Neural progenitor cell (in vitro differentiated cells): ENCODE data around the gene EDIL3. TPM values are rescaled to one million over a fixed set of nuclear protein-coding genes. Genes with fewer than 3 reads are reported as not detected.

Experiments
- DNase-seq: peaks from one replicate; pipeline ENCODE4 v3.0.0-alpha.2; 2016; ENCODE audit warnings: low spot score
- H2AFZ ChIP-seq: fragments of 200-600 bp; sonication (generic); replicated peaks from 2 replicates; pipeline ENCODE4 v1.6.1; 2016; ENCODE audit warnings: antibody characterized with exemption
- H3F3A ChIP-seq: fragments of 200-600 bp; sonication (generic); 2 replicates; pipeline ENCODE4 v1.6.1; 2016; ENCODE audit warnings: antibody characterized with exemption, low read depth
- H3K27ac ChIP-seq: fragments of 200-600 bp; sonication (generic); 2 replicates; pipeline ENCODE4 v1.5.1; 2016; ENCODE audit warnings: mild to moderate bottlenecking
- H3K27me3 ChIP-seq: fragments of 200-600 bp; sonication (generic); 2 replicates; pipeline ENCODE4 v1.6.1; 2016; ENCODE audit warnings: mild to moderate bottlenecking, moderate library complexity
- H3K36me3 ChIP-seq: fragments of 200-600 bp; sonication (generic); 2 replicates; pipeline ENCODE4 v1.5.1; 2016
- H3K4me1 ChIP-seq: fragments of 200-600 bp; sonication (generic); 2 replicates; pipeline ENCODE4 v1.6.1; 2016; ENCODE audit warnings: mixed run types
- H3K4me2 ChIP-seq: fragments of 200-600 bp; sonication (generic); 2 replicates; pipeline ENCODE4 v1.6.1; 2016
- H3K4me3 ChIP-seq: fragments of 200-600 bp; sonication (generic); 2 replicates; pipeline ENCODE4 v1.5.1; 2016
- H3K79me2 ChIP-seq: fragments of 200-600 bp; sonication (generic); 2 replicates; pipeline ENCODE4 v1.6.1; 2016; ENCODE audit warnings: low read depth
- H3K9ac ChIP-seq: fragments of 200-600 bp; sonication (generic); 2 replicates; pipeline ENCODE4 v1.6.1; 2016
- H3K9me3 ChIP-seq: fragments of 200-600 bp; sonication (generic); 2 replicates; pipeline ENCODE4 v1.5.1; 2016; ENCODE audit warnings: low read depth
- H4K20me1 ChIP-seq: fragments of 200-600 bp; sonication (generic); 2 replicates; pipeline ENCODE4 v1.6.1; 2016; ENCODE audit warnings: low read depth
- H3K27ac Mint-ChIP-seq: 3 replicates; pipeline ENCODE4 v1.8.0; 2021; ENCODE audit warnings: mixed read lengths
- H3K27me3 Mint-ChIP-seq: 2 replicates; pipeline ENCODE4 v1.8.0; 2022; ENCODE audit warnings: low read depth, mild to moderate bottlenecking, inconsistent platforms, moderate library complexity, mixed read lengths; ENCODE audit not compliant: insufficient read depth
- H3K36me3 Mint-ChIP-seq: 3 replicates; pipeline ENCODE4 v1.8.0; 2021; ENCODE audit warnings: mixed read lengths
- H3K4me1 Mint-ChIP-seq: 3 replicates; pipeline ENCODE4 v1.8.0; 2021; ENCODE audit warnings: mixed read lengths
- H3K4me3 Mint-ChIP-seq: 3 replicates; pipeline ENCODE4 v1.8.0; 2021; ENCODE audit warnings: mild to moderate bottlenecking, moderate library complexity, mixed read lengths
- H3K9me3 Mint-ChIP-seq: 3 replicates; pipeline ENCODE4 v1.8.0; 2020; ENCODE audit warnings: mixed read lengths
- CTCF ChIP-seq: fragments of 200-600 bp; sonication (generic); IDR thresholded peaks from 2 replicates; pipeline ENCODE4 v1.5.1; 2017; ENCODE audit warnings: antibody characterized with exemption, mild to moderate bottlenecking
- EZH2 ChIP-seq: fragments of 200-600 bp; sonication (generic); IDR thresholded peaks from 2 replicates; pipeline ENCODE4 v1.6.1; 2017; ENCODE audit warnings: antibody characterized with exemption, mild to moderate bottlenecking, moderate library complexity
- EZH2phosphoT487 ChIP-seq: fragments of 200-600 bp; sonication (generic); IDR thresholded peaks from 2 replicates; pipeline ENCODE4 v1.6.1; 2017; ENCODE audit warnings: antibody characterized with exemption
- total RNA-seq: library from RNA; depleted of rRNA; stranded (reverse); fragments of >200 nt; gene quantifications from 2 replicates; pipeline ENCODE4 v1.2.3, GENCODE V29; 2015; ENCODE audit warnings: low replicate concordance

Gene EDIL3
- total RNA-seq, 1 donor from 2014 or later, result 13.8 TPM

GRCh38 chr5:84260939-84261338 lies 123.7 kb downstream of the EDIL3 start:
- H4K20me1 ChIP-seq, result no peaks in the 10 kb centered on the region
- Mint-ChIP-seq H3K27ac (no peak overlapping the region), H3K27me3 (no peaks in the 10 kb centered on the region), H3K9me3 (no peaks in the 10 kb centered on the region), H3K4me3 (no peak overlapping the region), H3K4me1 (no peaks in the 10 kb centered on the region), H3K36me3 (no peaks in the 10 kb centered on the region)
- no peak for DNase-seq
- H3K27me3 ChIP-seq, result no peaks in the 10 kb centered on the region
- no peak overlapping the region for H3K9ac ChIP-seq
- H3F3A ChIP-seq, result no peaks in the 10 kb centered on the region
- no peak overlapping the region for H2AFZ ChIP-seq
- H3K9me3 ChIP-seq, result no peaks in the 10 kb centered on the region
- TF ChIP-seq EZH2phosphoT487 (no peak), EZH2 (no peak), CTCF (no peak)
- no peak overlapping the region for H3K4me3 ChIP-seq
- no peaks in the 10 kb centered on the region for H3K4me1 ChIP-seq
- no peak overlapping the region for H3K4me2 ChIP-seq
- H3K27ac ChIP-seq, result no peak overlapping the region
- H3K36me3 ChIP-seq, result no peaks in the 10 kb centered on the region
- no peaks in the 10 kb centered on the region for H3K79me2 ChIP-seq

GRCh38 chr5:84260140-84260539 lies 124.5 kb downstream of the EDIL3 start:
- Histone ChIP-seq H4K20me1 (no peaks in the 10 kb centered on the region), H3K79me2 (no peaks in the 10 kb centered on the region), H3K4me2 (no peak overlapping the region), H3K27ac (no peak overlapping the region), H3K36me3 (no peaks in the 10 kb centered on the region), H3F3A (no peaks in the 10 kb centered on the region), H3K4me3 (no peak overlapping the region), H2AFZ (no peak overlapping the region), H3K4me1 (no peaks in the 10 kb centered on the region), H3K9me3 (no peaks in the 10 kb centered on the region), H3K27me3 (no peaks in the 10 kb centered on the region), H3K9ac (no peak overlapping the region)
- TF ChIP-seq EZH2phosphoT487 (no peak), EZH2 (no peak), CTCF (no peak)
- Mint-ChIP-seq H3K4me3 (no peak overlapping the region), H3K27ac (no peak overlapping the region), H3K9me3 (no peaks in the 10 kb centered on the region), H3K36me3 (no peaks in the 10 kb centered on the region), H3K27me3 (no peaks in the 10 kb centered on the region), H3K4me1 (no peaks in the 10 kb centered on the region)
- no peak for DNase-seq

GRCh38 chr5:84259283-84260045 lies 125.2 kb downstream of the EDIL3 start:
- no peaks in the 10 kb centered on the region for H3K9me3 ChIP-seq
- H3K27me3 ChIP-seq, result no peaks in the 10 kb centered on the region
- Mint-ChIP-seq H3K27ac (no peak overlapping the region), H3K4me3 (no peak overlapping the region), H3K36me3 (no peaks in the 10 kb centered on the region), H3K27me3 (no peaks in the 10 kb centered on the region), H3K9me3 (no peaks in the 10 kb centered on the region), H3K4me1 (no peaks in the 10 kb centered on the region)
- no peak for DNase-seq
- no peak overlapping the region for H2AFZ ChIP-seq
- no peaks in the 10 kb centered on the region for H3K36me3 ChIP-seq
- TF ChIP-seq CTCF (no peak), EZH2phosphoT487 (no peak), EZH2 (no peak)
- H3K4me1 ChIP-seq, result no peaks in the 10 kb centered on the region
- no peak overlapping the region for H3K4me3 ChIP-seq
- no peaks in the 10 kb centered on the region for H4K20me1 ChIP-seq
- no peak overlapping the region for H3K27ac ChIP-seq
- H3K79me2 ChIP-seq, result no peaks in the 10 kb centered on the region
- H3F3A ChIP-seq, result no peaks in the 10 kb centered on the region
- H3K4me2 ChIP-seq, result no peak overlapping the region
- no peak overlapping the region for H3K9ac ChIP-seq
